Measurements from ENCODE around the gene IQCC.

The IQCC gene

DNA sequence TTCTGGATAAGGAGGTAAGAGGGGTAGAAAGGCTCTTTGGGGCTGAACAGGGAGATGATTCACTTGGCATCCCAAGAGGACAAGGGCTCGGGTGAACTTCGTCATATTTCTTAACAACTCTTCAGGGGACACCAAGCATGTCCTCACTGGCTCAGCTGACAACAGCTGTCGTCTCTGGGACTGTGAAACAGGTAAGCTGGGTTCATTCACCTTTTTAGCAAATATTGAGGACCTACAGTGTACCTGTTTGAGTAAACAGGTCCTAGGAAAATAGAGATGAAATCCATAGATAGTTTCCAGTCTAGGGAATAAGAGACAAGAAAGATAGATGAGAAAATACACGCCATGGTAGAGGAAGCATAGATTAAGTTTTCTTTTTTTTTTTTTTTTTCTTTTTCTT is 18.8 kb downstream of the IQCC start:
- no peak for DNase-seq

DNA sequence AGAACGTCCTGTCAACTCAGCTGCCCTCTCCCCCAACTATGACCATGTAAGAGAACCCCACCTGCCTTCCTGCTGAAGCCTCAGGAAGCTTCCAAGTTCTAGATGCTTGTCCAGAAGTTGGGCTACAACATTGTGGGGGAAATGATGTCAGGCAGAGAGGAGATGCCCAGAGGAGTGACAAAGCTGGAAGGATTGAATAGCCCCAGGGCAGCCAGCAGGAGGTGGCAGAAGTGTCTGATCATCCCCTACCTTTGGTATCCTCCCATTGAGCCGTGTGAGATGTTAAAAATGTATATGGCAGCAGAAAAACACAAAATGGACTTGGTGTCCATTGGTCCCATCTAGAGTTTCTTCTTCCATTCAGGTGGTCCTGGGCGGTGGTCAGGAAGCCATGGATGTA is 23.3 kb downstream of the IQCC start:
- DNase-seq, result no peak

DNA sequence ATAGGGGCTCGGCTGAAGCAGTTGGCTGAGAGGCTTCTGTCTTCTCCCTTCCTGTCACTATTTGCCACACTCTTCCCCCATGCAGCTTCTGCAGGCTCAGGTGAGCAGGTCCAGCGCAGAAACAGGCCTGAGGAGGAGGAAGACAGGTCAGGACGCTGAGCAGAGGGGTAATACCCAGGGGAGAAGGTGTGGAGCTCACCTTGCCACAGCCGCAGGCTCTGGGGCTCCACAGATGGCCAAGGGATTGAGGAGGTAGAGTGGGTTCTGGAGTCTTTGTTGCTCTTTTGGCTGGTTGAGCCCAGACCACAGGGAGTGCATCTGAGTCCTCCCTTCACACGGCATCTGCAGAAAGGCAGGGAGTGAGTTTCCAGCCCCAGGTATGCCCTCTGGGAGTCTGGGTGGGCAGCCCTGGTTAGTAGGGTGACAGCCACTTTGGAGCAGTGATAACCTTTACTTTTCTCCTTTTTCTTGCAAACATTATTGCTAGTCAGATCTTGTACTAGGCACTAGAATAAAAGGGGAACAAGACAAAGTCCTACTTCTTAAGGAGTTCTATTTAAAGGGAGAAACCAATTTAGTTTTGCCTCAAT is 26.5 kb downstream of the IQCC start:
- DNase-seq, result no peak

DNA sequence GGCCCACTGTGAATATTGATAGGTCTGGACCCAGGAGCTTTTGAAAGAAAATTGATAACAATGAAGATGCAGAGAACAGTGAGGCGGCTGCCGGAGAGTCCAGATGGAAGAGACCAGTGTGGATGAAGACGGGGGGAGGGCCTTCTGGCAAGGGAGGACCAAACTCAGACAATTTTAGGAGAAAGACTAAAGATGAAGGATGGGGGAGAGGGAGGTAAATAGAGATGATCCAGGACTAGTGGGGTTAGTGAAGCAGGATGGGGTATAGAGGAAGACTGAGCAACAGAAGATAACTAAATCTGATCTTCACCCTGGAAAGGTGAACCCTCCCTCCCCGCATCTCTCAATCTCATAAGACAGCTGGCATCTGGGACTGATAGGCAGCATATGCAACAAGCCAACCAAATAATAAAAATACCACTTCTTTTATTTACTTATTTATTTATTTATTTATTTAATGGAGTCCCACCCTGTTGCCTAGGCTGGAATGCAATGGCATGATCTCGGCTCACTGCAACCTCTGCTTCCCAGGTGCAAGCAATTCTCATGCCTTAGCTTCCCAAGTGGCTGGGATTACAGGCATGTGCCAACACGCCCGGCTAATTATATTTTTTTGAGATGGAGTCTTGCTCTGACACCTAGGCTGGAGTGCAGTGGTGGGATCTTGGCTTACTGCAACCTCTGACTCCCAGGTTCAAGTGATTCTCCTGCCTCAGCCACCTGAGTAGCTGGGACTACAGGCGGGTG is 27.3 kb downstream of the IQCC start:
- no peak for DNase-seq

DNA sequence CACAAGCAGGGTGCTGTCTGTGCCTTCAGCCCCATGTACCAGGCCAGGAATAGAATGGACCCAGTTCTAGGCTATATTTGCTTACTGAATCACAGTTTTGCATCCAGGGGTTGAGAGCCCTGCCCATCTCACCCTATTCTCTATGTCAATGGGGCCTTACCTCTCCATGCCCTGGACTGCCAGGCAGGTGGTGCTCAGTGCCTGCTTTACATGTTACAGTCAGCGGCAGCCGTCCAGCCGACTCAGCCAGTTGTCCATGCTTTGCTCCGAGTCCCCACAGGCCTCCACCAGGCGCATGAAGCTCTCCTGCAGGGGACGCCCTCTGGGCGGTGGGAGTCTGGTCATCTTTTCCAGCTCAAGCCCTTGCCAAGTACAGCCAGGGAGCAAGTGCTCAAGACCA is 29.3 kb downstream of the IQCC start:
- DNase-seq, result no peak

- no peak for DNase-seq
Measured at GRCh38 chr1:32239337-32239736, 33.9 kb downstream of the IQCC start.

DNA sequence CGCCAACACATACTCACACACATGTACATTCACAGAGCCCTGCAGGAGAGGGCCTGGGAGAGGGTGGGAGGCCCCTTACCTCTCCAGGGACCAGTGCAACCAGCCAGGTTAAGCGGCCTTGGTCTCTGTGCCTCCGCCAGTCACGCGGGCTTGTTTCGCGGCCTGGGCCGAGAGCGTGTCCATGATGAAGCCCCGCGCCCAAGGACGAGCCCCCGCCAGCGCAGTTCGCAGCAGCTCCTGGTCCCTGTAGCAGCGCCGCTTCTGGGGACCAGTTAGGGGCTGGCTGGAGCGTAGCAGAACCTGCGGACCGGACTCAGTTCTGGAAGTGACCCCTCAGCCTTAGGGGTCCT is 34.3 kb downstream of the IQCC start:
- DNase-seq, result no peak

- no peak for DNase-seq
Measured at GRCh38 chr1:32240140-32240951, 34.9 kb downstream of the IQCC start.

- no peak for DNase-seq
Measured at GRCh38 chr1:32241001-32241763, 35.7 kb downstream of the IQCC start.

- no peak for DNase-seq
Measured at GRCh38 chr1:32242341-32242851, 36.9 kb downstream of the IQCC start.

DNA sequence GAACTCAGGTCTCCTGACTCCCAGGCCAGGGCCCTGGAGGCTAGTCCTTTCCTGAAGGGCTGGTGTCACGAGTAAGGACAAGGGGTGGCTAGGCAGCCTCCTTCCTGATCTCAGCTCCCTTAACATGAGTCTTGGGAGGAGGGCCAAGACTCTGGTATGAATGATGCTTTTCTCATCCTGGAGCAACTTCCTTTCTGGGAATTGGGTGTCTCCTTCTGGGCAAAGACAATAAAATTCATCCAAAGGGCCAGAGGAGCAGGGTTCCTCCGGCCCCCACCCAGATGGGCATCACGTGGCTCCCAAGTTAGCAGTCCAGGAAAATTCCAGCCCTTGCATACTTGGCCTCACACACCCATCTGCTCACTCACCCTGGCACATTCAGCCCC is 41.4 kb downstream of the IQCC start, which contains the start of gene FAM167B:
TSS of gene FAM167B (plus strand) at position 335 of the 386 bp plus-strand sequence. CDS start 200 bp downstream, outside the sequence.
- DNase-seq, result no peak

- no peak for DNase-seq
Measured at GRCh38 chr1:32247452-32247851, 42.0 kb downstream of the IQCC start.

- peak; percentile 91 for DNase-seq
Measured at GRCh38 chr1:32247983-32248889, 42.8 kb downstream of the IQCC start.

DNA sequence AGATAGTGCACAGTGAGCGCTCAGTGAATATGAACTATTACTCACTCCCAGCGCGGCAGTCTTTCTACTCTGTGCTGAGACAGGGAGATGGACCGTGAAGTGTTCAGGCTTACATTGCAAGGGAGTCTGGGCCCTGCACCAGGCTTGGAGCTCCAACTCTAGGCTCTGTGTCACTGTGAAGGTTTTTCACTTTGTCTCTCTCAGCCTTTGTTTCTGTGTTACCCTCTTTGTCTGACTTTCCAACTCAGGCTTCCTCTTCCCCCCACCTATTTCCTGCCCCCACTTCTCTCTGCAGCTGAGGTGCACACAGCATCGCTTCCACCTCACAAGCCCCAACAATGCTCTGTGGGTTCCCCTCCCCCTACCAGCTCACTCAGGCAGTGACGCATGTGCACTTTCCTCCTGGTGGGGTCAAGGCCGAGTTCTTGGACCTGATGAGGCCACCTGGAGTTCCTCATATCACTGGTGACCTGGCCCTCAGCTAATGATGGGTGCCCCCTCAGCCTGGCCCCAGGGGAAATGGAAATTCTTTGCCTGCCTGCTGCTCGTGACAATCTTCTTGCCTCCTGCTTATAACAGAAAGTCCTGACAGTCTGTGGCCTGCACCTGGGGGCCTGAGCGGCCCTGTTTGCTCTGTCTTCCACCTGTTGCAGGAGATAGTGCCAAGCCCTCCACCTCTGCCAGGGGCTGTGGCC is 44.5 kb downstream of the IQCC start:
- DNase-seq, result peak; percentile 67

DNA sequence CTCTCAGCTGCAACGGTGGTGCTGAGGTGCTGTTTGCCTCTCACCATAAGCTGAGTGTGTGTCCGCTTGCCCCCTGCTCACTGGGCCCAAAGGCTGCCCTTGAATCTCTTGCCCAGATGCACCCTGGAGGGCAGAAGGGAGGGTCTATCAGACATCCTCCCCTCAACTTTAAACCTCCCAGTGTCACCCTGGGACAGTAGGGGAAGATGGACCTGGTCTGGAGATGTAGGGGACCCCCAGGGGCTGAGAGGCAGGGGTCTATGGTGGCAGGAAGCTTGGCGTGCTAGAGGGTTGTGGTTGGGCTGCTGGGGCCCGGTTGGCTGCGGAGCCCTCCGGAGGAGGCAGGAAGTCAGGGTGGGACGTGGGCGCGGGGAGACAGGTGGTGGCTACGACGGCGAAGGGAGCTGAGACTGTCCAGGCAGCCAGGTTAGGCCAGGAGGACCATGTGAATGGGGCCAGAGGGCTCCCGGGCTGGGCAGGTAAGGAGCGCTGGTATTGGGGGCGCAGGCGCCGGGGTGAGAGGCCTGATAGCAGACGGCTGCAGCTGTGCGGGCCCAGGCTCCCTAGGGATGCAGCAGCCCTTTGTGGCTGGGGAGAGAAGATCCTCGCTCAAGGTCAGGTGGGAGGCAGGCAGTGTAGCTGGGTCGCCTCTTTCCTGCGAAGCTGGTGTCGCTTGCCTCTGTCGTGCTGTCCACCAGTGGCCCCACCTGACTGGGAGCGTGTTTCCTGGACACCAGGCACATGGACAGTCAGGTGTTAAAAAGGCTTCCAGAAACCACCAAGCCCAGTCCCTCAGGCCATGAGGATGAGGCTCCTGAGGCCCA is 45.6 kb downstream of the IQCC start, which contains the start of gene LCK:
TSS of gene LCK (plus strand) at position 373 of the 824 bp plus-strand sequence. CDS start 23,065 bp downstream, outside the sequence.
- DNase-seq, result peak; percentile 66

DNA sequence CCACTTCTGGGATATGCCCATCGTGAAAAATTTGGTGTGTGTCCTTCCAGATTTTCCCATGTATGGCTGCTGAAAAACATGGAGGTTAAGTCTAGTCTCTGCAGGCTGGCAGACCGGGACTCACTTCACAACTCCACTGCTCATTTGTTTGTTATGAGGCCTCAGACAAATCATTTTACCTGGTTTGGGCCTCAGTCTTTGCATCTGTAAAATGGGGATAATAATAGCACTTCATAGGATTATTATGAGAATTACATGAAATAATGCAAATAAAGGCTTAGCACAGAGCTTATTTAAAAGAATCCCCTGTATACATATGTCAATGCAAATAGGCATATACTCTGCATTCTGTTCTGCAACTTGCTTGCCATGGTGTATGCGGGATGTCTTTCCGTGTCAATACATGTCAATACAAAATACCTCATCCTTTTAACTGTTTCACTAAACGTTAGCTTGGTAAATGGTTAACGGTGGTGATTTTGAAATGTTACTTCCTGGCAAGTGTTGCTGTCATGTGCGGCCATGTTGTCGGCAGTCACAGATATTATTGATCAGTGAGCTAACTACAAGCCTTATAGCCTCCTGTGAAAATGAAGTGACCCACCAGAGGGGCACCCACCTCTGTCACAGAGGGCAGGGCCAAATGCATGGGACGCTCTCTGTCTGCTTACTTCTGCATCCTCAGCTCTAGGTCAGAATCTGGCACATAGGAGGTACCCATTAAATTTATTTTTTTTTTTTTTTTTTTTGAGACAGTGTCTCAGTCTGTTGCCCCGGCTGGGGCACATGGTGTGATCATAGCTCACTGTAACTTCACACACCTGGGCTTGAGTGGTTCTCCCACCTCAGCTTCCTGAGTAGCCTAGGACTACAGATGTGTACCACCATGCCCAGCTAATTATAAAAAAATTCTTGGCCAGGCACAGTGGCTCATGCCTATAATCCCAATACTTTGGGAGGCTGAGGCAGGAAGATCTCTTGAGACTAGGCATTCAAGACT is 49.9 kb downstream of the IQCC start:
- no peak for DNase-seq

GRCh38 chr1:32256473-32257226 is 51.2 kb downstream of the IQCC start:
- DNase-seq, result no peak

- no peak for DNase-seq
Measured at GRCh38 chr1:32257227-32257508, 51.7 kb downstream of the IQCC start.
